MM.1S (cell line): ENCODE data around the gene COG5.

Experiments
- EZH2 ChIP-seq: fragments of 300-600 bp; sonication (generic); optimal IDR thresholded peaks from 2 replicates; pipeline ENCODE3; 2017; ENCODE audit warnings: low read depth, mild to moderate bottlenecking, antibody characterized with exemption, low read length, mixed read lengths
- EZH2phosphoT487 ChIP-seq: fragments of 300-600 bp; sonication (generic); IDR thresholded peaks from 2 replicates; pipeline ENCODE4 v1.6.1; 2018; ENCODE audit warnings: antibody characterized with exemption, low read length
- TF ChIP-seq, protein P1 (sequence below): fragments of 300-600 bp; sonication (generic); IDR thresholded peaks from 2 replicates; pipeline ENCODE4 v1.5.1; 2016; ENCODE audit warnings: antibody characterized with exemption, low read length, mixed read lengths

DNA sequence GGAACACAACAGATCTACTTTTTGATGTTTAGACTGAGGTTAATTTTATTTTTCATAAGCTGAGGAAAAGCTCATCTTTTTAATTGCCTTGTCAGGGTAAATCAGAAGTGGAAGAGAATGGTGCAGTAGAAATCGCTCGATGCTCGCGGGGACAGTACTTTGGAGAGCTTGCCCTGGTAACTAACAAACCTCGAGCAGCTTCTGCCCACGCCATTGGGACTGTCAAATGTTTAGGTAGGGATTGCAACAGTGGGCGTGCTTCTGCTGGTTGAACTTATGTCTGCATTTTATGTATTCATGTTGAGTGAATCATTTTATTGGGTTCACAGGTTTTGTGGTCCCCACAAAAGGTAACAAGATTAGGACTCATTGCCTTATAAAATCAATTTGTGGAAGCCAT lies 406.6 kb downstream of the COG5 start:
- TF ChIP-seq, protein P1, sequence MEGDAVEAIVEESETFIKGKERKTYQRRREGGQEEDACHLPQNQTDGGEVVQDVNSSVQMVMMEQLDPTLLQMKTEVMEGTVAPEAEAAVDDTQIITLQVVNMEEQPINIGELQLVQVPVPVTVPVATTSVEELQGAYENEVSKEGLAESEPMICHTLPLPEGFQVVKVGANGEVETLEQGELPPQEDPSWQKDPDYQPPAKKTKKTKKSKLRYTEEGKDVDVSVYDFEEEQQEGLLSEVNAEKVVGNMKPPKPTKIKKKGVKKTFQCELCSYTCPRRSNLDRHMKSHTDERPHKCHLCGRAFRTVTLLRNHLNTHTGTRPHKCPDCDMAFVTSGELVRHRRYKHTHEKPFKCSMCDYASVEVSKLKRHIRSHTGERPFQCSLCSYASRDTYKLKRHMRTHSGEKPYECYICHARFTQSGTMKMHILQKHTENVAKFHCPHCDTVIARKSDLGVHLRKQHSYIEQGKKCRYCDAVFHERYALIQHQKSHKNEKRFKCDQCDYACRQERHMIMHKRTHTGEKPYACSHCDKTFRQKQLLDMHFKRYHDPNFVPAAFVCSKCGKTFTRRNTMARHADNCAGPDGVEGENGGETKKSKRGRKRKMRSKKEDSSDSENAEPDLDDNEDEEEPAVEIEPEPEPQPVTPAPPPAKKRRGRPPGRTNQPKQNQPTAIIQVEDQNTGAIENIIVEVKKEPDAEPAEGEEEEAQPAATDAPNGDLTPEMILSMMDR, result no peak
- no peak for TF ChIP-seq EZH2
- TF ChIP-seq EZH2phosphoT487, result no peak
